GM19324 (cell line): ENCODE results near the gene ECT2L.

Experiments used
- ATAC-seq: cut with Tn5 transposase; IDR thresholded peaks from one replicate; pipeline ENCODE4 v1.9.1; 2021; ENCODE audit warnings: mild to moderate bottlenecking, moderate library complexity; ENCODE audit not compliant: unreplicated experiment, low FRiP score

ECT2L gene

GRCh38 chr6:138805016-138805765 lies 9.3 kb downstream of the ECT2L start:
- no peak for ATAC-seq

GRCh38 chr6:138806889-138807288 lies 11.0 kb downstream of the ECT2L start:
- ATAC-seq = no peak

- ATAC-seq = no peak
These were observed 13.8 kb downstream of the ECT2L start for GRCh38 chr6:138809677-138810076.

- ATAC-seq = no peak
These were observed 16.0 kb downstream of the ECT2L start for GRCh38 chr6:138811866-138812265.

GRCh38 chr6:138814179-138814834 lies 18.4 kb downstream of the ECT2L start:
- no peak for ATAC-seq

GRCh38 chr6:138815221-138815620 lies 19.3 kb downstream of the ECT2L start:
- no peak for ATAC-seq

GRCh38 chr6:138815797-138816528 lies 20.1 kb downstream of the ECT2L start:
- ATAC-seq = no peak

GRCh38 chr6:138817799-138818198 lies 21.9 kb downstream of the ECT2L start:
- ATAC-seq = no peak

GRCh38 chr6:138818496-138819194 lies 22.8 kb downstream of the ECT2L start:
- no peak for ATAC-seq

- no peak for ATAC-seq
These were observed 25.6 kb downstream of the ECT2L start for GRCh38 chr6:138821519-138821918.

- ATAC-seq = no peak
These were observed 28.7 kb downstream of the ECT2L start for GRCh38 chr6:138824482-138825144.

- no peak for ATAC-seq
These were observed 34.4 kb downstream of the ECT2L start for GRCh38 chr6:138830248-138830647.

GRCh38 chr6:138832182-138832581 lies 36.3 kb downstream of the ECT2L start:
- no peak for ATAC-seq

GRCh38 chr6:138833816-138834539 lies 38.1 kb downstream of the ECT2L start:
- ATAC-seq = no peak

- ATAC-seq = no peak
These were observed 41.4 kb downstream of the ECT2L start for GRCh38 chr6:138837246-138837645.

GRCh38 chr6:138844192-138844591 lies 48.3 kb downstream of the ECT2L start:
- no peak for ATAC-seq

- ATAC-seq = no peak
These were observed 52.0 kb downstream of the ECT2L start for GRCh38 chr6:138847884-138848283.

GRCh38 chr6:138848461-138848860 lies 52.6 kb downstream of the ECT2L start:
- no peak for ATAC-seq

- ATAC-seq = no peak
These were observed 53.9 kb downstream of the ECT2L start for GRCh38 chr6:138849791-138850190.

- no peak for ATAC-seq
These were observed 60.8 kb downstream of the ECT2L start for GRCh38 chr6:138856654-138857053.
